ENCODE data around the gene ACOXL. TPM values are rescaled to one million over a fixed set of nuclear protein-coding genes. Genes with fewer than 3 reads are reported as not detected.
A peak's percentile ranks its signal among the peaks of the same experiment; 100 is the strongest.

Gene ACOXL
- total RNA-seq, 2 experiments from 2014 or later = 0.14 to 0.56 TPM

DNA sequence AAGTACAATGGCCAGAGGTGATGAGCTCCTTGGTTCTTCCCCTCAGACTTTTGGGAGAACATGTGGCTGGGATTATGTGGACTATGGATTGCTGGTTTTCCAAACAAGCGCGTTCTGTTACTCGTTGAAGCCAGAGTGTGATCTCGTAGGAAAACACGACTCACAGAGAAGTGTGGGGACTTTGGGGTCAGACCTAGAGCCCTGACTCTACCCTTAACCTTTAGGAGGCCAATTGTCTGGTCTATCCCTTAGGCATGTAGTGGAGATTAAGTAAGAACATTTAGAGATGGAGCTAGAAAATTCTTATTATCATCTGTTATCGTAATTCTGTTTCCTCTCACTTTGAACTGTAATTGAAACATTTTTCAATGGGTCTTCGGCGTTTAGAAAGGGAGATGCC is 424.2 kb downstream of the ACOXL start:
- no peaks in the 10 kb centered on the region for H3K27me3 Mint-ChIP-seq
- intact Hi-C loops (cut with micrococcal nuclease) = no loop called here
- POLR2A ChIA-PET = interaction anchor here (1.0 to 1.3 kb wide), 2 partner anchors 11 to 17 kb away, joined by 3 read pairs; no protein-coding TSS in a partner anchor

DNA sequence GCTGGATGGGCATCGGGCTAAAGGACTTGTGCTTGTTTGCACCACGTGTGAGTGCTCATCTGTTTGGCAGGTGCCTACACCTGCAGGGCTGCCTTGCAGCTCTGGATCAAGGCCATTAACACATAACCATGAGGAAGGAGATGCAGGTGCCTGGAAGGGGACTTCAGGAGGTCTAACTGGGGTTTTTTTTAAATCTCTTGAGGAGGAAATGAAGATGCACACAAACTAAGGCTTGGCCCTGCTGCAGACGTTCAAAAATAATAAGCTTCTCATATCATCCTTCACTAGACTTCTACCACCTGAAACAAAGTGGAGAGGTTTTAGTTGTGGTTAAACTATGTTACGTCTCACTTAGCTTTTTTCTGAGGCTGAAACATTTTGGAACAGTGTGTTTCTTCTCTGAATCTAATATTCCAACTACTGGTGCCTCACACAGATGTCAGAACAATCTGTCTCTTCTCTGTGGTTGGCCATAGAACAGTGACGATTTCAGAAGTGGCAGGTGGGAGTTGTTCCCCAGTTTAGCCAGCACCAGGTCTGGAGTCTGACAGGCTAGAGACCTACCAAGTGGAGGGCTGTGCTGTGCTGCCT is 424.8 kb downstream of the ACOXL start:
- Mint-ChIP-seq H3K27ac (no peak overlapping the region), H3K4me1 (ENCODE audit: low read depth) (peaks cover 46% of the 10 kb centered on the region), H3K36me3 (ENCODE audit: low read depth) (peaks cover 65% of the 10 kb centered on the region), H3K9me3 (no peaks in the 10 kb centered on the region), H3K4me3 (no peak overlapping the region), H3K27me3 (no peaks in the 10 kb centered on the region)
- ATAC-seq (peak; percentile 51), DNase-seq (no peak)
- ChIA-PET CTCF (interaction anchor here (1.9 to 3.0 kb wide), 2 partner anchors 10 to 14 kb away, joined by 4 to 11 read pairs; no protein-coding TSS in a partner anchor), POLR2A (interaction anchor here (1.0 to 1.3 kb wide), 2 partner anchors 12 to 16 kb away, joined by 3 read pairs; no protein-coding TSS in a partner anchor)
- intact Hi-C loops (cut with micrococcal nuclease) = no loop called here
- TF ChIP-seq, protein P1, sequence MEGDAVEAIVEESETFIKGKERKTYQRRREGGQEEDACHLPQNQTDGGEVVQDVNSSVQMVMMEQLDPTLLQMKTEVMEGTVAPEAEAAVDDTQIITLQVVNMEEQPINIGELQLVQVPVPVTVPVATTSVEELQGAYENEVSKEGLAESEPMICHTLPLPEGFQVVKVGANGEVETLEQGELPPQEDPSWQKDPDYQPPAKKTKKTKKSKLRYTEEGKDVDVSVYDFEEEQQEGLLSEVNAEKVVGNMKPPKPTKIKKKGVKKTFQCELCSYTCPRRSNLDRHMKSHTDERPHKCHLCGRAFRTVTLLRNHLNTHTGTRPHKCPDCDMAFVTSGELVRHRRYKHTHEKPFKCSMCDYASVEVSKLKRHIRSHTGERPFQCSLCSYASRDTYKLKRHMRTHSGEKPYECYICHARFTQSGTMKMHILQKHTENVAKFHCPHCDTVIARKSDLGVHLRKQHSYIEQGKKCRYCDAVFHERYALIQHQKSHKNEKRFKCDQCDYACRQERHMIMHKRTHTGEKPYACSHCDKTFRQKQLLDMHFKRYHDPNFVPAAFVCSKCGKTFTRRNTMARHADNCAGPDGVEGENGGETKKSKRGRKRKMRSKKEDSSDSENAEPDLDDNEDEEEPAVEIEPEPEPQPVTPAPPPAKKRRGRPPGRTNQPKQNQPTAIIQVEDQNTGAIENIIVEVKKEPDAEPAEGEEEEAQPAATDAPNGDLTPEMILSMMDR (IDR thresholded peaks at IDR 0.05) = no peak

More for the DNA sequence above, 424.2 kb downstream of the ACOXL start:
- peak; percentile 41 for ATAC-seq
- CTCF ChIA-PET = interaction anchor here (1.9 to 3.0 kb wide), 2 partner anchors 9 to 14 kb away, joined by 4 to 11 read pairs; no protein-coding TSS in a partner anchor
- TF ChIP-seq, protein P1 (IDR thresholded peaks at IDR 0.05) = no peak
- H3K4me1 Mint-ChIP-seq (ENCODE audit: low read depth) = peaks cover 44% of the 10 kb centered on the region
- H3K4me3 Mint-ChIP-seq = no peak overlapping the region
- peak overlapping the region; percentile 10 for H3K27ac Mint-ChIP-seq
- H3K9me3 Mint-ChIP-seq = no peaks in the 10 kb centered on the region
- peak; percentile 14 for DNase-seq
- peaks cover 66% of the 10 kb centered on the region for H3K36me3 Mint-ChIP-seq (ENCODE audit: low read depth)

DNA sequence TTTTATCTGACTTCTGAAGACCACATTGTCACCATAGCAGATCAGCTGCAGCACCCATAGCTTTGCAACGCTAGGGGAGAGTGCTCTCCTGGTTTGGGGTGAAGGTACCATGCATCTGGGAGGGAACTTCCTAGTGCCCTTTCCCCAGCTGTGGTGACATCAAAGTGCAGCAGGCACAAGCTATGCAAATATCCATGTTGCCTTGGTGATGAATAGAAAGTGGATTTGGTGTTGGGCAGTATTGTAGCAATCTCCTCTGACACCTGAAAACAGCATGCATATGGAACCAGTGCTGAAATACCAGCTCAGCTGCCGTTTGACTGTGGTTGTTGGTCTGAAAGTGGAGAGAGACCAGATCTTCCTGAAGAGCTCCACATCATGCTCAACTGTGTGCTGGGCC is 425.4 kb downstream of the ACOXL start:
- H3K27me3 Mint-ChIP-seq = no peaks in the 10 kb centered on the region
- H3K9me3 Mint-ChIP-seq = no peaks in the 10 kb centered on the region
- DNase-seq (peak; percentile 10), ATAC-seq (peak; percentile 41)
- peaks cover 52% of the 10 kb centered on the region for H3K4me1 Mint-ChIP-seq (ENCODE audit: low read depth)
- ChIA-PET CTCF (interaction anchor here (0.6 to 3.0 kb wide), 4 partner anchors 11 to 51 kb away, joined by 3 to 11 read pairs (median 4); no protein-coding TSS in a partner anchor), POLR2A (interaction anchor here (1.0 kb wide), 1 partner anchor 16 kb away, joined by 3 read pairs; no protein-coding TSS in a partner anchor)
- no peak overlapping the region for H3K27ac Mint-ChIP-seq
- H3K36me3 Mint-ChIP-seq (ENCODE audit: low read depth) = peaks cover 66% of the 10 kb centered on the region
- TF ChIP-seq, protein P1 (IDR thresholded peaks at IDR 0.05) = no peak
- intact Hi-C loops (cut with micrococcal nuclease) = no loop called here
- H3K4me3 Mint-ChIP-seq = no peak overlapping the region

DNA sequence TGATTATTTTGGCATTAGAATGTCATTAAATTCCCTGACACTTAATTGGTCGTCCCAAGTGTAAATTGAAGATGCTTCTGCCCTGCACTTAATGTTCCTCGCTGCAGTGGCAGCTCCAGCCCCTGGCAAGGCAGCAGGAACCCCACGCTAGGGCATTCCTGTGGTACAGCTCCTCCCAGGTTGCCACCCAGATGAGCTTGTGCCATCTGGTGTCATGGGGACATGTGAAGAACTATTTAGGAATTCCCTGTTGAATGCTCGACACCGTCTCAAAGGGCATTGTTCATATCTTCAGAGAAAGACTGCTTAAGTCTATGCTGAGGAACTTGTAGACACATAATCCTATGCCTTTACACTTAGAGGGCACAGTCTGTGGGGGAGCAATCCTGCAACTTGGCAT is 427.3 kb downstream of the ACOXL start:
- no peaks in the 10 kb centered on the region for H3K9me3 Mint-ChIP-seq
- ChIA-PET CTCF (no interaction called here), POLR2A (interaction anchor here (1.3 kb wide), 1 partner anchor 9 kb away, joined by 3 read pairs; no protein-coding TSS in a partner anchor)
- H3K4me1 Mint-ChIP-seq (ENCODE audit: low read depth) = peaks cover 59% of the 10 kb centered on the region
- no peak overlapping the region for H3K4me3 Mint-ChIP-seq
- no peak for ATAC-seq
- intact Hi-C loops (cut with micrococcal nuclease) = no loop called here
- H3K36me3 Mint-ChIP-seq (ENCODE audit: low read depth) = peaks cover 73% of the 10 kb centered on the region
- no peak for DNase-seq
- TF ChIP-seq, protein P1 (IDR thresholded peaks at IDR 0.05) = no peak
- H3K27me3 Mint-ChIP-seq = no peaks in the 10 kb centered on the region
- H3K27ac Mint-ChIP-seq = no peak overlapping the region

DNA sequence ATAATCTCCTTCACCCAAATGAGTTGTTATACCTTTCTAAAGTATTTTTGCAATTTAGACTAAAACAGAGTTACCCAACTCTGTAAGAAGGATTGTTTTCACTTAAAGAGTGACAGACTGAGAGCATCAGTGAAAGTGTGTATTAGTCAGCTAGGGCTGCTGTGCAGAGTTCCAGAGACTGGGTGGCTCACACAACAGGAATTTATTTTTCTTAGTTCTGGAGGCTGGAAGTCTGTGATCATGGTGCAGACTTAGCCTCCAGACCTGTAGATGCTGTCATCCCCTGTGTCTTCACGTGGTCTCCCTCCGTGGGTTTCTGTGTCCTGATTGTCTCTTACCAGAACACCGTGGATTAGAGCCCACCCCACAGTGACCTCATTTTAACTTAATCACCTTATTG is 428.4 kb downstream of the ACOXL start:
- ChIA-PET POLR2A (no interaction called here), CTCF (no interaction called here)
- intact Hi-C loops (cut with micrococcal nuclease) = no loop called here
- ATAC-seq (no peak), DNase-seq (no peak)
- H3K4me3 Mint-ChIP-seq = no peak overlapping the region
- H3K9me3 Mint-ChIP-seq = no peaks in the 10 kb centered on the region
- no peaks in the 10 kb centered on the region for H3K27me3 Mint-ChIP-seq
- TF ChIP-seq, protein P1 (IDR thresholded peaks at IDR 0.05) = no peak
- H3K27ac Mint-ChIP-seq = no peak overlapping the region
- H3K4me1 Mint-ChIP-seq (ENCODE audit: low read depth) = peaks cover 48% of the 10 kb centered on the region
- H3K36me3 Mint-ChIP-seq (ENCODE audit: low read depth) = peaks cover 74% of the 10 kb centered on the region

All from activated CD8-positive, alpha-beta T cell treated with anti-CD3 and anti-CD28 coated beads for 36 hours (primary cell).